ENCODE results near the gene CELSR3.

- TF ChIP-seq CTCF (IDR thresholded peaks at IDR 0.05; ENCODE audit: insufficient read depth, low read length) (no peak), POLR2AphosphoS5 (IDR thresholded peaks at IDR 0.05; ENCODE audit: low read depth) (no peak), REST (IDR thresholded peaks at IDR 0.05; ENCODE audit: insufficient replicate concordance, low read depth) (no peak), GABPA (IDR thresholded peaks at IDR 0.05; ENCODE audit: low read depth) (no peak)
These were observed 32.7 kb upstream of the CELSR3 start for GRCh38 chr3:48695393-48695753.

All from HL-60 (cell line).